SK-N-SH (cell line): ENCODE measurements around the gene LPP. TPM values are rescaled to one million over a fixed set of nuclear protein-coding genes. Genes with fewer than 3 reads are reported as not detected.

Source experiments
- CTCF ChIA-PET: fragments of 300-600, 350-600 bp; formaldehyde crosslinking; extraction: SDS; loops from one replicate; lab custom pipeline; 2021; lab: Yijun Ruan, JAX
- POLR2A ChIA-PET: fragments of 350-600 bp; sonication (Branson Sonifier 250); formaldehyde crosslinking; extraction: SDS; loops from one replicate; lab custom pipeline; 2020; ENCODE audit warnings: antibody characterized with exemption, inconsistent platforms; lab: Yijun Ruan, JAX
- DNase-seq: peaks from one replicate; pipeline ENCODE4 v3.0.0; 2012
- H2AFZ ChIP-seq: fragments of 200-600 bp; sonication (generic); 2 replicates; pipeline ENCODE4 v1.8.1; 2016; ENCODE audit warnings: antibody characterized with exemption, mild to moderate bottlenecking, low read depth
- H3F3A ChIP-seq: fragments of 200-600 bp; sonication (generic); replicated peaks from 2 replicates; pipeline ENCODE3; 2016; ENCODE audit warnings: antibody characterized with exemption, mild to moderate bottlenecking; ENCODE audit not compliant: insufficient read depth
- H3K27ac ChIP-seq, 2 experiments: fragments of 200-500 bp in 1 of 2; fragments of 200-600 bp in 1 of 2; sonication (Bioruptor generic) in 1 of 2; sonication (generic), shearing (Covaris generic) in 1 of 2; 2 replicates each; pipeline versions ENCODE4 v1.5.1 to v1.6.1; 2014 to 2016; ENCODE audit warnings: low read depth in 2 of 2, inconsistent platforms in 1 of 2, low read length in 1 of 2, mild to moderate bottlenecking in 1 of 2, mixed read lengths in 1 of 2
- H3K27me3 ChIP-seq: fragments of 200-600 bp; sonication (generic), shearing (Covaris generic); 2 replicates; pipeline ENCODE4 v1.6.1; 2016; ENCODE audit warnings: mixed run types; ENCODE audit not compliant: insufficient read depth
- H3K36me3 ChIP-seq, 2 experiments: fragments of 200-500 bp in 1 of 2; fragments of 200-600 bp in 1 of 2; sonication (Bioruptor generic) in 1 of 2; sonication (generic) in 1 of 2; replicated peaks in 1 of 2; 2 replicates each; pipeline versions ENCODE3 to v1.5.1; 2014 to 2016; ENCODE audit warnings: low read length in 1 of 2, mild to moderate bottlenecking in 1 of 2; ENCODE audit not compliant: insufficient read depth in 2 of 2, control insufficient read depth in 1 of 2
- H3K4me1 ChIP-seq, 2 experiments: fragments of 200-500 bp in 1 of 2; fragments of 200-600 bp in 1 of 2; sonication (Bioruptor generic) in 1 of 2; sonication (generic), shearing (Covaris generic) in 1 of 2; 2 replicates each; pipeline versions ENCODE4 v1.5.1 to v1.6.1; 2014 to 2016; ENCODE audit warnings: low read depth in 1 of 2, low read length in 1 of 2, mixed run types in 1 of 2; ENCODE audit not compliant: insufficient read depth in 2 of 2, control insufficient read depth in 1 of 2
- H3K4me2 ChIP-seq: fragments of 200-600 bp; sonication (generic), shearing (Covaris generic); 2 replicates; pipeline ENCODE4 v1.6.1; 2017; ENCODE audit warnings: mixed run types
- H3K4me3 ChIP-seq, 2 experiments: fragments of 200-500 bp in 1 of 2; fragments of 200-600 bp in 1 of 2; sonication (Bioruptor generic) in 1 of 2; sonication (generic), shearing (Covaris generic) in 1 of 2; 2 replicates each; pipeline versions ENCODE4 v1.5.1 to v1.8.1; 2014 to 2016; ENCODE audit warnings: low read depth in 2 of 2, inconsistent platforms in 1 of 2, low read length in 1 of 2, mild to moderate bottlenecking in 1 of 2, mixed read lengths in 1 of 2, moderate library complexity in 1 of 2
- H3K79me2 ChIP-seq: fragments of 200-600 bp; sonication (generic); 2 replicates; pipeline ENCODE4 v1.8.1; 2017; ENCODE audit warnings: mild to moderate bottlenecking; ENCODE audit not compliant: insufficient read depth
- H3K9ac ChIP-seq: fragments of 200-600 bp; sonication (generic); 2 replicates; pipeline ENCODE4 v1.6.1; 2017; ENCODE audit warnings: mixed run types
- H3K9me2 ChIP-seq: fragments of 200-600 bp; sonication (generic); 2 replicates; pipeline ENCODE4 v1.6.1; 2017; ENCODE audit warnings: mixed run types
- H3K9me3 ChIP-seq: fragments of 200-600 bp; sonication (generic); 2 replicates; pipeline ENCODE4 v1.6.1; 2017; ENCODE audit warnings: mixed run types, mild to moderate bottlenecking, moderate library complexity
- H4K20me1 ChIP-seq: fragments of 200-600 bp; sonication (generic); 2 replicates; pipeline ENCODE4 v1.6.1; 2017; ENCODE audit warnings: mild to moderate bottlenecking, mixed run types; ENCODE audit not compliant: insufficient read depth
- CHD2 ChIP-seq: fragments of 150-350 bp; IDR thresholded peaks from 2 replicates; pipeline ENCODE4 v1.6.1; 2018; ENCODE audit warnings: low read length; ENCODE audit not compliant: partially characterized antibody
- CTCF ChIP-seq: fragments of 200-600 bp; sonication (generic); IDR thresholded peaks from 2 replicates; pipeline ENCODE4 v1.6.1; 2017; ENCODE audit warnings: antibody characterized with exemption, mild to moderate bottlenecking, moderate library complexity
- EP300 ChIP-seq, 2 experiments: IDR thresholded peaks; 2 replicates each; pipeline versions ENCODE4 v1.4.0 to v1.6.1; 2012; ENCODE audit warnings: borderline replicate concordance in 1 of 2, low read depth in 1 of 2, low read length in 1 of 2
- EZH2phosphoT487 ChIP-seq: fragments of 200-600 bp; sonication (generic); IDR thresholded peaks from 2 replicates; pipeline ENCODE4 v1.6.1; 2017; ENCODE audit warnings: low read depth, mixed run types, mild to moderate bottlenecking, antibody characterized with exemption, moderate library complexity, borderline replicate concordance
- FOSL2 ChIP-seq: IDR thresholded peaks from 2 replicates; pipeline ENCODE4 v1.4.0; 2012; ENCODE audit warnings: low read depth, mild to moderate bottlenecking, moderate library complexity, borderline replicate concordance
- FOXJ3 ChIP-seq: sonication (generic); formaldehyde crosslinking; IDR thresholded peaks from 2 replicates; pipeline ENCODE4 v1.5.1; 2020; ENCODE audit warnings: mild to moderate bottlenecking, missing genetic modification reagents
- FOXM1 ChIP-seq: IDR thresholded peaks from 2 replicates; pipeline ENCODE4 v1.4.0; 2012; ENCODE audit warnings: low read depth, mild to moderate bottlenecking
- GABPA ChIP-seq: IDR thresholded peaks from 2 replicates; pipeline ENCODE4 v1.4.0; 2012; ENCODE audit warnings: low read depth, mild to moderate bottlenecking
- GATA2 ChIP-seq: sonication (generic); formaldehyde crosslinking; IDR thresholded peaks from 2 replicates; pipeline ENCODE4 v1.5.0; 2020; ENCODE audit warnings: mild to moderate bottlenecking, missing genetic modification reagents
- IRF3 ChIP-seq: fragments of 150-350 bp; IDR thresholded peaks from 2 replicates; pipeline ENCODE4 v1.6.1; 2016; ENCODE audit warnings: mild to moderate bottlenecking, low read depth, low read length
- JUND ChIP-seq: IDR thresholded peaks from 2 replicates; pipeline ENCODE4 v1.4.0; 2012
- MAX ChIP-seq: IDR thresholded peaks from 2 replicates; pipeline ENCODE4 v1.4.0; 2012; ENCODE audit warnings: low read depth
- MEF2A ChIP-seq: IDR thresholded peaks from 2 replicates; pipeline ENCODE4 v1.4.0; 2012; ENCODE audit warnings: low read depth, borderline replicate concordance
- NFIC ChIP-seq: IDR thresholded peaks from 2 replicates; pipeline ENCODE4 v1.4.0; 2012; ENCODE audit warnings: borderline replicate concordance
- NRF1 ChIP-seq: IDR thresholded peaks from 2 replicates; pipeline ENCODE4 v1.6.1; 2012; ENCODE audit warnings: low read depth, mild to moderate bottlenecking, low read length
- PBX3 ChIP-seq: IDR thresholded peaks from 2 replicates; pipeline ENCODE4; 2012
- POLR2AphosphoS5 ChIP-seq: IDR thresholded peaks from 2 replicates; pipeline ENCODE4 v1.6.1; 2012; ENCODE audit warnings: low read depth, low read length
- RAD21 ChIP-seq: IDR thresholded peaks from 2 replicates; pipeline ENCODE4 v1.6.1; 2012; ENCODE audit warnings: mild to moderate bottlenecking, low read length
- RCOR1 ChIP-seq: fragments of 150-350 bp; IDR thresholded peaks from 2 replicates; pipeline ENCODE4 v1.6.1; 2017; ENCODE audit warnings: antibody characterized with exemption, low read length
- SMC3 ChIP-seq: IDR thresholded peaks from 2 replicates; pipeline ENCODE4 v1.6.1; 2012; ENCODE audit warnings: low read depth, low read length, improper control_type of control experiment
- TCF12 ChIP-seq: IDR thresholded peaks from 2 replicates; pipeline ENCODE4 v1.4.0; 2012
- TEAD4 ChIP-seq: IDR thresholded peaks from 2 replicates; pipeline ENCODE4 v1.4.0; 2012; ENCODE audit warnings: mild to moderate bottlenecking, borderline replicate concordance; ENCODE audit not compliant: insufficient read depth
- WGBS: methylation state at CpG from one replicate; pipeline ENCODE4 v1.1.6; 2017; ENCODE audit warnings: low lambda C conversion rate; 5-methylcytosine and 5-hydroxymethylcytosine counted together
- polyA plus RNA-seq, 3 experiments: library from polyadenylated mRNA; depleted of rRNA; stranded (reverse); fragments of >200 nt; gene quantifications; 2 replicates each; pipeline ENCODE4 v1.2.3, GENCODE V29; 2012

LPP gene
- polyA plus RNA-seq, 1 of the 3 experiments (the other 2 are of a cell fraction), result 6.6 TPM

- Histone ChIP-seq H3K9ac (peak overlapping the region; percentile 32; the same call in 1 of the 2 replicates), H3K27ac (peak overlapping the region; percentile 54 to 80; a peak in 3 of 4 replicates), H4K20me1 (0 out of 2 replicates have a peak, but pooled peaks cover 3% of the 10 kb centered on the region), H3K36me3 (peaks cover 0 to 21% of the 10 kb centered on the region in 2 experiments), H3K9me3 (no peaks in the 10 kb centered on the region), H3K4me1 (peaks cover 0 to 19% of the 10 kb centered on the region in 2 experiments; a peak in 1 of 4 replicates), H3K4me3 (no peak overlapping the region), H3K4me2 (peak overlapping the region; percentile 60), H2AFZ (no peak overlapping the region), H3K27me3 (no peaks in the 10 kb centered on the region), H3K9me2 (no peaks in the 10 kb centered on the region), H3F3A (peaks cover 43% of the 10 kb centered on the region), H3K79me2 (peaks cover 44% of the 10 kb centered on the region)
- no peak for TF ChIP-seq SMC3
- TF ChIP-seq FOXM1, result no peak
- TF ChIP-seq IRF3, result no peak
- peak; percentile 69 for TF ChIP-seq TCF12
- TF ChIP-seq CHD2, result no peak
- TF ChIP-seq RCOR1, result no peak
- TF ChIP-seq FOXJ3, result no peak
- peak; percentile 85 for TF ChIP-seq PBX3
- TF ChIP-seq EP300 (IDR thresholded peaks at IDR 0.05; ENCODE audit: borderline replicate concordance in 1 of 2, low read depth in 1 of 2, low read length in 1 of 2), result peak in 1 of 2 experiments; percentile 11; a peak in 1 of 4 replicates
- TF ChIP-seq MAX, result no peak
- TF ChIP-seq NFIC, result peak; percentile 68
- peak; percentile 5; the same call in 1 of the 2 replicates for TF ChIP-seq FOSL2
- TF ChIP-seq GABPA, result no peak
- 0 out of 2 replicates have a peak, but pooled peaks have one; percentile 16 for TF ChIP-seq TEAD4
- TF ChIP-seq NRF1, result no peak
- peak; percentile 50; the same call in 1 of the 2 replicates for TF ChIP-seq JUND
- no peak for TF ChIP-seq EZH2phosphoT487
- no peak for DNase-seq
- ChIA-PET POLR2A (no interaction called here), CTCF (no interaction called here)
- WGBS, result 50% methylated on average over 1 of the region's 1 CpG
Observed at GRCh38 chr3:188491276-188491687, 337.3 kb downstream of the LPP start.

GRCh38 chr3:188496390-188496789, 342.4 kb downstream of the LPP start:
- Histone ChIP-seq H3K9me2 (no peaks in the 10 kb centered on the region), H3K9me3 (no peaks in the 10 kb centered on the region), H2AFZ (no peak overlapping the region), H3K4me1 (peaks cover 0 to 18% of the 10 kb centered on the region in 2 experiments; a peak in 1 of 4 replicates), H3K4me3 (no peak overlapping the region), H3K36me3 (no peaks in the 10 kb centered on the region), H3K27ac (peak overlapping the region in 1 of 2 experiments; percentile 28; a peak in 2 of 4 replicates), H3K79me2 (peaks cover 59% of the 10 kb centered on the region), H4K20me1 (no peaks in the 10 kb centered on the region), H3K27me3 (no peaks in the 10 kb centered on the region), H3F3A (peaks cover 31% of the 10 kb centered on the region), H3K9ac (no peak overlapping the region), H3K4me2 (no peak overlapping the region)
- no peak for TF ChIP-seq GABPA
- TF ChIP-seq CTCF, result no peak
- TF ChIP-seq RAD21, result no peak
- TF ChIP-seq MEF2A, result no peak
- TF ChIP-seq NFIC, result no peak
- TF ChIP-seq TEAD4, result no peak
- no peak for TF ChIP-seq PBX3
- TF ChIP-seq RCOR1, result no peak
- TF ChIP-seq POLR2AphosphoS5, result no peak
- no peak for TF ChIP-seq GATA2 (CRISPR knock-in tag)
- TF ChIP-seq NRF1, result no peak
- no peak for TF ChIP-seq MAX
- no peak for DNase-seq
- CTCF ChIA-PET, result no interaction called here
- 73% methylated on average over 3 of the region's 3 CpGs for WGBS
- POLR2A ChIA-PET, result no interaction called here
